Endothelial cell of umbilical vein (primary cell): ENCODE data around the gene INTS12. TPM values are rescaled to one million over a fixed set of nuclear protein-coding genes. Genes with fewer than 3 reads are reported as not detected.

Source experiments
- BruUV-seq: library from RNA; stranded (reverse); fragments of 400-500 nt; replicated peaks from 2 replicates; lab custom pipeline; 2021; lab: Mats Ljungman, UMichigan
- CTCF ChIA-PET: fragments of 300-600, 350-600 bp; sonication (Branson Sonifier 250); formaldehyde crosslinking; loops from one replicate; lab custom pipeline; 2021; ENCODE audit warnings: antibody characterized with exemption, inconsistent platforms; lab: Charles Lee
- POLR2A ChIA-PET: fragments of 300-600, 350-600 bp; sonication (Branson Sonifier 250); formaldehyde crosslinking; loops from one replicate; lab custom pipeline; 2021; ENCODE audit warnings: antibody characterized with exemption, inconsistent platforms; lab: Charles Lee
- DNase-seq: peaks from one replicate; pipeline ENCODE4 v3.0.0-alpha.2; 2011; ENCODE audit warnings: low read depth, low spot score
- FAIRE-seq: peaks from 2 replicates; lab custom pipeline; 2011; peaks lifted over from hg19 to GRCh38; lab: Jason Lieb, UNC
- H2AFZ ChIP-seq: 2 replicates; pipeline ENCODE4 v1.6.0; 2012; ENCODE audit warnings: low read depth, low read length, control low read depth, inconsistent platforms
- H3K27ac ChIP-seq: 2 replicates; pipeline ENCODE4 v1.5.1; 2011; ENCODE audit warnings: low read depth, mild to moderate bottlenecking, control low read depth, low read length, moderate library complexity; ENCODE audit not compliant: insufficient read depth
- H3K27me3 ChIP-seq, 2 experiments: 2 replicates each; pipeline versions ENCODE4 v1.6.0 to v1.6.1; 2011; ENCODE audit warnings: low read length in 2 of 2, mixed read lengths in 1 of 2; ENCODE audit not compliant: control insufficient read depth in 2 of 2, insufficient read depth in 2 of 2
- H3K36me3 ChIP-seq, 2 experiments: 2 replicates in 1 of 2; 3 replicates in 1 of 2; pipeline ENCODE4 v1.5.1; 2011; ENCODE audit warnings: low read length in 2 of 2, mild to moderate bottlenecking in 1 of 2, moderate library complexity in 1 of 2; ENCODE audit not compliant: control insufficient read depth in 2 of 2, insufficient read depth in 2 of 2; ENCODE audit errors: extremely low read depth in 1 of 2
- H3K4me1 ChIP-seq: 3 replicates; pipeline ENCODE4 v1.5.1; 2011; ENCODE audit warnings: mild to moderate bottlenecking, low read length; ENCODE audit not compliant: control insufficient read depth, insufficient read depth; ENCODE audit errors: extremely low read depth
- H3K4me2 ChIP-seq: 2 replicates; pipeline ENCODE4 v1.6.1; 2011; ENCODE audit warnings: low read length, control low read depth, mixed read lengths; ENCODE audit not compliant: insufficient read depth
- H3K4me3 ChIP-seq, 3 experiments: fragments of 200-600 bp in 1 of 3; sonication (generic), shearing (Covaris generic) in 1 of 3; replicated peaks in 1 of 3; 2 replicates each; pipeline ENCODE4 v1.5.1; 2011 to 2016; ENCODE audit warnings: control low read depth in 3 of 3, low read length in 3 of 3, mild to moderate bottlenecking in 2 of 3, inconsistent platforms in 1 of 3, low read depth in 1 of 3, moderate library complexity in 1 of 3; ENCODE audit not compliant: insufficient read depth in 1 of 3
- H3K79me2 ChIP-seq: 2 replicates; pipeline ENCODE4 v1.6.0; 2012; ENCODE audit warnings: low read length, inconsistent platforms; ENCODE audit not compliant: control insufficient read depth, insufficient read depth
- H3K9ac ChIP-seq: replicated peaks from 2 replicates; pipeline ENCODE3; 2011; ENCODE audit warnings: low read length, control low read depth; ENCODE audit not compliant: insufficient read depth; ENCODE audit errors: extremely low read depth
- H3K9me1 ChIP-seq: replicated peaks from 3 replicates; pipeline ENCODE4 v1.6.0; 2011; ENCODE audit warnings: mild to moderate bottlenecking, low read length; ENCODE audit not compliant: control insufficient read depth, insufficient read depth; ENCODE audit errors: extremely low read depth
- H3K9me3 ChIP-seq: replicated peaks from 2 replicates; pipeline ENCODE4 v1.5.1; 2012; ENCODE audit warnings: low read length, inconsistent platforms; ENCODE audit not compliant: control insufficient read depth, insufficient read depth
- H4K20me1 ChIP-seq: replicated peaks from 2 replicates; pipeline ENCODE3; 2011; ENCODE audit warnings: mild to moderate bottlenecking, low read length; ENCODE audit not compliant: control insufficient read depth, insufficient read depth; ENCODE audit errors: extremely low read depth
- EZH2 ChIP-seq: IDR thresholded peaks from 2 replicates; pipeline ENCODE4 v1.6.1; 2012; ENCODE audit warnings: borderline replicate concordance, low read depth, mild to moderate bottlenecking, moderate library complexity, low read length, inconsistent platforms; ENCODE audit not compliant: severe bottlenecking
- GATA2 ChIP-seq: IDR thresholded peaks from 2 replicates; pipeline ENCODE4 v1.7.0; 2011; ENCODE audit warnings: low read depth, mild to moderate bottlenecking, moderate library complexity, mixed read lengths, low read length; ENCODE audit not compliant: insufficient read length, insufficient read depth
- JUN ChIP-seq: IDR thresholded peaks from 2 replicates; pipeline ENCODE4 v1.6.1; 2011; ENCODE audit warnings: borderline replicate concordance, low read depth; ENCODE audit not compliant: insufficient read length, insufficient read depth
- MYC ChIP-seq: IDR thresholded peaks from one replicate; pipeline ENCODE4 v1.6.1; 2011; ENCODE audit warnings: mild to moderate bottlenecking, low read depth, low read length
- POLR2AphosphoS5 ChIP-seq: IDR thresholded peaks from 2 replicates; pipeline ENCODE4 v1.6.1; 2012; ENCODE audit warnings: low read depth, mild to moderate bottlenecking, control low read depth, low read length, moderate library complexity; ENCODE audit not compliant: insufficient read depth
- dilution Hi-C: fragments of 300-500 bp; cut with MboI; formaldehyde crosslinking; loops from one replicate; pipeline ENCODE4 v1.15.0; 2019; ENCODE audit warnings: low sequenced_read_pairs; ENCODE audit not compliant: extremely low pct_ligation_motif_present
- intact Hi-C: fragments of 100-400 bp; cut with micrococcal nuclease; formaldehyde crosslinking; loops from one replicate; pipeline ENCODE4 v1.10.0; 2022
- polyA plus RNA-seq, 4 experiments: library from polyadenylated mRNA; depleted of rRNA in 3 of 4; stranded (reverse) in 3 of 4; unstranded in 1 of 4; fragments of >200 nt; gene quantifications; 2 replicates each; pipeline versions ENCODE4 v1.2.1 to v1.2.3, GENCODE V29; 2011 to 2012; ENCODE audit warnings: missing spikeins in 1 of 4
- total RNA-seq: library from RNA; stranded (reverse); gene quantifications from 2 replicates; pipeline ENCODE4 v1.2.3, GENCODE V29; 2021
- TF ChIP-seq, protein P1 (sequence below): IDR thresholded peaks from 2 replicates; pipeline ENCODE4 v1.6.1; 2011; ENCODE audit not compliant: insufficient read depth, insufficient read length
- TF ChIP-seq, protein P2 (sequence below), 2 donors: IDR thresholded peaks; 1 replicate in 1 of 2; 2 replicates in 1 of 2; pipeline ENCODE4 v1.5.1; 2011; ENCODE audit warnings: low read length in 2 of 2, mild to moderate bottlenecking in 2 of 2, moderate library complexity in 2 of 2, control low read depth in 1 of 2, inconsistent platforms in 1 of 2, low read depth in 1 of 2; ENCODE audit not compliant: insufficient read depth in 1 of 2; ENCODE audit errors: extremely low read depth in 1 of 2

INTS12 gene
- total and polyA plus RNA-seq, 2 donors (not counting 3 experiments of a cell fraction or from before 2014, with no cell fraction given), result 19.7 to 20.9 TPM

DNA sequence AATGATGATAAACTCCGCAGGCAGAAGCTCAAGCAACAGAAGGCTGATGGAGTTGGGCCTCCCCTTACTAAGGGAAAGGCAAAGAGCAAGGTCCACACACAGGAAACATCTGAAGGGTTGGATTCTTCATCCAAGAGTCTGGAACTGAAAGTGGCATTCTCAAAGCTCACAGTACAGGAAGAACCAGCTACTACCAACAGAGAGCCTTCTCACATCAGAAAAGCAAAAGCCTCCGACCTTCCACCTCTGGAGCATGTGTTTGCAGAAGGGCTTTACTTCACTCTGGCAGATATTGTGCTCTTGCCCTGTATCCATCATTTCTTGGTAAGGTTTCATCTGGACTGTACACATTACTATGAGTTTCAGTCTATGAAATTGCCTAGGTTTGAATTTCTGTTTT is 10.7 kb upstream of the INTS12 start:
- Histone ChIP-seq H3K4me3 (no peak overlapping the region), H3K4me2 (no peak overlapping the region), H3K9me3 (no peaks in the 10 kb centered on the region), H3K9ac (no peak overlapping the region), H3K79me2 (peaks cover under 1% of the 10 kb centered on the region), H3K27ac (no peak overlapping the region), H2AFZ (no peak overlapping the region), H3K36me3 (no peaks in the 10 kb centered on the region), H3K9me1 (no peaks in the 10 kb centered on the region), H3K27me3 (no peaks in the 10 kb centered on the region), H3K4me1 (no peaks in the 10 kb centered on the region), H4K20me1 (no peaks in the 10 kb centered on the region)
- FAIRE-seq (no peak), DNase-seq (no peak)
- dilution Hi-C loops, result no loop called here
- intact Hi-C loops, result loop anchor here (10.0 kb wide), 1 partner anchor 346 kb away; no protein-coding TSS in a partner anchor
- TF ChIP-seq GATA2 (no peak), JUN (no peak), MYC (no peak), POLR2AphosphoS5 (no peak), EZH2 (no peak)
- TF ChIP-seq, protein P1, sequence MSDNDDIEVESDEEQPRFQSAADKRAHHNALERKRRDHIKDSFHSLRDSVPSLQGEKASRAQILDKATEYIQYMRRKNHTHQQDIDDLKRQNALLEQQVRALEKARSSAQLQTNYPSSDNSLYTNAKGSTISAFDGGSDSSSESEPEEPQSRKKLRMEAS, result no peak
- TF ChIP-seq, protein P2, sequence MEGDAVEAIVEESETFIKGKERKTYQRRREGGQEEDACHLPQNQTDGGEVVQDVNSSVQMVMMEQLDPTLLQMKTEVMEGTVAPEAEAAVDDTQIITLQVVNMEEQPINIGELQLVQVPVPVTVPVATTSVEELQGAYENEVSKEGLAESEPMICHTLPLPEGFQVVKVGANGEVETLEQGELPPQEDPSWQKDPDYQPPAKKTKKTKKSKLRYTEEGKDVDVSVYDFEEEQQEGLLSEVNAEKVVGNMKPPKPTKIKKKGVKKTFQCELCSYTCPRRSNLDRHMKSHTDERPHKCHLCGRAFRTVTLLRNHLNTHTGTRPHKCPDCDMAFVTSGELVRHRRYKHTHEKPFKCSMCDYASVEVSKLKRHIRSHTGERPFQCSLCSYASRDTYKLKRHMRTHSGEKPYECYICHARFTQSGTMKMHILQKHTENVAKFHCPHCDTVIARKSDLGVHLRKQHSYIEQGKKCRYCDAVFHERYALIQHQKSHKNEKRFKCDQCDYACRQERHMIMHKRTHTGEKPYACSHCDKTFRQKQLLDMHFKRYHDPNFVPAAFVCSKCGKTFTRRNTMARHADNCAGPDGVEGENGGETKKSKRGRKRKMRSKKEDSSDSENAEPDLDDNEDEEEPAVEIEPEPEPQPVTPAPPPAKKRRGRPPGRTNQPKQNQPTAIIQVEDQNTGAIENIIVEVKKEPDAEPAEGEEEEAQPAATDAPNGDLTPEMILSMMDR (IDR thresholded peaks at IDR 0.05; ENCODE audit: extremely low read depth in 1 of 2, insufficient read depth in 1 of 2, low read depth in 1 of 2, low read length in 2 of 2), result no peak
- ChIA-PET CTCF (interaction anchor here (0.5 to 1.4 kb wide), 3 partner anchors 8 to 198 kb away, joined by 3 to 9 read pairs (median 3); no protein-coding TSS in a partner anchor), POLR2A (no interaction called here)
- BruUV-seq, result no TSS peak
